ENCODE data around the gene FLYWCH2. TPM values are rescaled to one million over a fixed set of nuclear protein-coding genes. Genes with fewer than 3 reads are reported as not detected.
"Not testable (repeated sequence)": the region's sequence is repeated elsewhere in the genome, so short reads cannot be mapped to it uniquely, and the experiment has no call there.

FLYWCH2 gene
- total and polyA plus RNA-seq, 12 donors, result 18.1 to 65.7 (median 22.3) TPM

DNA sequence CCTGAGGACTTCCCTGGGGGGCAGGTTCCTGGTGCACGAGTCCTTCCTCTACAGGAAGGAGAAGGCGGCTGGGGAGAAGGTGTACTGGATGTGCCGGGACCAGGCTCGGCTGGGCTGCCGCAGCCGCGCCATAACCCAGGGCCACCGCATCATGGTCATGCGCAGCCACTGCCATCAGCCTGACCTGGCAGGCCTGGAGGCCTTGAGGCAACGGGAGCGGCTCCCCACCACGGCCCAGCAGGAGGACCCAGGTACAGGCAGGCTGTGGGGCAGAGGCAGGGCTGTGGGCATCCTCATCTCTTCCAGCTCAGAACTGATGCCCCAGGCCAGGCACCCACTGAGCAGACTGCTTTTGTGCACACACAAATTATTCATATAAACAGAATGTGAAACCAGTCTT lies 55.2 kb downstream of the FLYWCH2 start:
- TF ChIP-seq, protein P1, sequence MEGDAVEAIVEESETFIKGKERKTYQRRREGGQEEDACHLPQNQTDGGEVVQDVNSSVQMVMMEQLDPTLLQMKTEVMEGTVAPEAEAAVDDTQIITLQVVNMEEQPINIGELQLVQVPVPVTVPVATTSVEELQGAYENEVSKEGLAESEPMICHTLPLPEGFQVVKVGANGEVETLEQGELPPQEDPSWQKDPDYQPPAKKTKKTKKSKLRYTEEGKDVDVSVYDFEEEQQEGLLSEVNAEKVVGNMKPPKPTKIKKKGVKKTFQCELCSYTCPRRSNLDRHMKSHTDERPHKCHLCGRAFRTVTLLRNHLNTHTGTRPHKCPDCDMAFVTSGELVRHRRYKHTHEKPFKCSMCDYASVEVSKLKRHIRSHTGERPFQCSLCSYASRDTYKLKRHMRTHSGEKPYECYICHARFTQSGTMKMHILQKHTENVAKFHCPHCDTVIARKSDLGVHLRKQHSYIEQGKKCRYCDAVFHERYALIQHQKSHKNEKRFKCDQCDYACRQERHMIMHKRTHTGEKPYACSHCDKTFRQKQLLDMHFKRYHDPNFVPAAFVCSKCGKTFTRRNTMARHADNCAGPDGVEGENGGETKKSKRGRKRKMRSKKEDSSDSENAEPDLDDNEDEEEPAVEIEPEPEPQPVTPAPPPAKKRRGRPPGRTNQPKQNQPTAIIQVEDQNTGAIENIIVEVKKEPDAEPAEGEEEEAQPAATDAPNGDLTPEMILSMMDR (IDR thresholded peaks at IDR 0.05), result no peak
- H3K4me1 ChIP-seq, result no peaks in the 10 kb centered on the region
- H3K4me3 ChIP-seq, result no peak overlapping the region
- H3K27me3 ChIP-seq, result no peaks in the 10 kb centered on the region
- intact Hi-C loops (cut with DNase I), result no loop called here
- H3K36me3 ChIP-seq, result peaks cover 0 to 100% (median 67%) of the 10 kb centered on the region in 9 donors
- 91 to 94% methylated on average over 12 of the region's 12 CpGs for WGBS, 2 donors
- ATAC-seq (no peak), DNase-seq (no peak)
- H3K27ac ChIP-seq, result no peak overlapping the region
- no peaks in the 10 kb centered on the region for H3K9me3 ChIP-seq

DNA sequence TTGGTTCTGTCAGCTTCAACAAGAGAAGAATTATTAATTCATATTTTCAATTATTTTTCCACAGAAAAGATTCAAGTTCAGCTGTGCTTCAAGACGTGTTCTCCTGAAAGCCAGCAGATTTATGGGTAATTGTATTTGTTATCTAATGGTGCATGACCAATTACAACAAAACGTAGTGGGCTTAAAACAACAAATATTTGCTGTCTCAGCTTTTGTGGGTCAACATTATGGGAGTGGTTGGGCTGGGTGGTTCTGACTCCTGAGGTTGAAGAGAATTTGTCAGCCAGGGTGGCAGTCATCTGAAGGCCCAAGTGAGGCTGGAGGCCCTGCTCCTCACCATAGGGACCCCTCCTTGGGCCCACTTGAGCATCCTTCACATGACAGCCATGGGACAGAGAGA lies 57.0 kb downstream of the FLYWCH2 start:
- no peak for DNase-seq
- Histone ChIP-seq H3K4me1 (no peaks in the 10 kb centered on the region), H3K4me3 (no peak overlapping the region), H3K9me3 (no peaks in the 10 kb centered on the region), H3K27me3 (no peaks in the 10 kb centered on the region), H3K27ac (no peak overlapping the region), H3K36me3 (peaks cover 0 to 99% (median 61%) of the 10 kb centered on the region in 9 donors)
- WGBS, 2 donors, result 90 to 94% methylated on average over 2 of the region's 2 CpGs
- ATAC-seq, result no peak
- intact Hi-C loops (cut with DNase I), result no loop called here
- TF ChIP-seq, protein P1 (IDR thresholded peaks at IDR 0.05), result no peak

DNA sequence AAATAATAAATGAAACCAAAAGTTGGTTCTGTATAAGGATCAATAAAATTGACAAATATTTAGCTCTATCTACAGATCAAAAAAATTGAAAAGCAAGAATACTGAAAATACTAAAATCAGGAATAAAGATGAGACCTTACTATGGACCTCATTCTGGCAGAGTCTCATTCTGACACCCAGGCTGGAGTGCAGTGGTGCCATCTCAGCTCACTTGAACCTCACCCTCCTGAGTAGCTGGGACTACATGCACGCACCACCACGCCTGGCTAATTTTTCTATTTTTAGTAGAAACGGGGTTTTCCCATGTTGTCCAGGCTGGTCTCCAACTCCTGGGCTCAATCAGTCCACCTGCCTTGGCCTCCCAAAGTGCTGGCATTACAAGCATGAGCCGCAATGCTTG lies 59.0 kb downstream of the FLYWCH2 start:
- Histone ChIP-seq H3K9me3 (no peaks in the 10 kb centered on the region), H3K4me3 (no peak overlapping the region), H3K36me3 (peaks cover 0 to 94% (median 51%) of the 10 kb centered on the region in 9 donors), H3K27me3 (no peaks in the 10 kb centered on the region), H3K4me1 (no peaks in the 10 kb centered on the region), H3K27ac (no peak overlapping the region)
- 72 to 74% methylated on average over 4 of the region's 4 CpGs for WGBS, 2 donors
- ATAC-seq (no peak), DNase-seq (no peak)
- intact Hi-C loops (cut with DNase I), result no loop called here
- TF ChIP-seq, protein P1 (IDR thresholded peaks at IDR 0.05), result no peak

DNA sequence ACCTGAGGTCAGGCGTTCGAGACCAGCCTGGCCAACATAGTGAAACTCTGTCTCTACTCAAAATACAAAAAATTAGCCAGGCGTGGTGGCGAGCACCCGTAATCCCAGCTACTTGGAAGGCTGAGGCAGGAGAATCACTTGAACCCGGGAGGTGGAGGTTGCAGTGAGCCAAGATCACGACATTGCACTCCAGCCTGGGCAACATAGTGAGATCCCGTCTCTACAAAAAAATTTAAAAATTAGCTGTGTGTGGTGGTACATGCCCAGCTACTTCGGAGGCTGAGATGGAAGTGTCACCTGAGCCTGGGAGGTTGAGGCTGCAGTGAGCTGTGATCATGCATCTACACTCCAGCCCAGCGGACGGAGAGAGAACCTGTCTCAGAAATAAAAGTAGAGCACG lies 60.7 kb downstream of the FLYWCH2 start:
- H3K27me3 ChIP-seq; intact Hi-C loops (cut with DNase I); H3K9me3 ChIP-seq; H3K27ac ChIP-seq; DNase-seq; ATAC-seq; H3K4me1 ChIP-seq; H3K4me3 ChIP-seq: not testable (repeated sequence)
- peaks cover 0 to 91% (median 39%) of the 10 kb centered on the region in 9 donors for H3K36me3 ChIP-seq
- WGBS, 2 donors, result 89 to 90% methylated on average over 12 of the region's 12 CpGs

DNA sequence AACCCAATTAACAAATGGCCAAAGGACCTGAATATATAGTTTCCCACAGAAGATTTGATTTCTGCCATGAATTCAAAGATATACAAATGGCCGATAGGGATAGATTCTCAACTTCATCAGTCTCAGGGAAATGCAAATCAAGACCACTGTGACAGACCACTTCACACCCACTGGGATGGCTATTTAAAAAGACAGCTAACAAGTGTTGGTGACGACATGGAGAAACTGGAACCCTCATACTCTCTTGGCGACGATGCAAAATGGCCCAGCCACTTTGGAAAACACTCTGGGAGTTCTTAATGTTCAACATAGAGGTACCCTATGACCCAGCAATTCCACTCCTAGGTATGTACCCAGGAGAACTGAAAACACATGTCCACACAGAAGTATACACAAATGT lies 63.6 kb downstream of the FLYWCH2 start:
- H3K27me3 ChIP-seq, result no peaks in the 10 kb centered on the region
- ATAC-seq (no peak), DNase-seq (no peak)
- intact Hi-C loops (cut with DNase I), result no loop called here
- no peaks in the 10 kb centered on the region for H3K9me3 ChIP-seq
- no peak overlapping the region for H3K27ac ChIP-seq
- WGBS, 2 donors, result 96 to 97% methylated on average over 4 of the region's 4 CpGs
- H3K4me1 ChIP-seq, result no peaks in the 10 kb centered on the region
- TF ChIP-seq, protein P1 (IDR thresholded peaks at IDR 0.05), result no peak
- H3K36me3 ChIP-seq, result peaks cover 0 to 79% (median 20%) of the 10 kb centered on the region in 9 donors
- H3K4me3 ChIP-seq, result no peak overlapping the region

Other genes starting within 250 kb of the FLYWCH2 start
- 10 to 100 TPM in 6 of 10 donors, 1 to 10 TPM in 4; 8.5 to 22.4 (median 11.7) TPM for gene KCTD5, start 200.7 kb upstream of the FLYWCH2 start, total RNA-seq
- 10 to 100 TPM in 1 of 2 donors, 1 to 10 TPM in 1; 8.7 to 11.7 TPM for gene KCTD5, start 200.7 kb upstream of the FLYWCH2 start, polyA plus RNA-seq
- under 1 TPM in 9 of 10 donors, not detected in 1; 0.11 to 0.75 (median 0.40) TPM for gene PRSS27, start 163.0 kb upstream of the FLYWCH2 start, total RNA-seq
- under 1 TPM; 0.46 to 0.66 TPM for gene PRSS27, start 163.0 kb upstream of the FLYWCH2 start, polyA plus RNA-seq
- 100 to 1,000 TPM; 228 to 392 (median 261) TPM for gene SRRM2, start 130.6 kb upstream of the FLYWCH2 start, total RNA-seq
- gene SRRM2, start 130.6 kb upstream of the FLYWCH2 start, polyA plus RNA-seq, result 1,000 to 10,000 TPM in 1 of 2 donors, 100 to 1,000 TPM in 1; 182 to 1,328 TPM
- gene ELOB, start 105.9 kb upstream of the FLYWCH2 start, total RNA-seq, result 100 to 1,000 TPM; 248 to 373 (median 323) TPM
- gene ELOB, start 105.9 kb upstream of the FLYWCH2 start, polyA plus RNA-seq, result 1,000 to 10,000 TPM in 1 of 2 donors, 100 to 1,000 TPM in 1; 511 to 1,196 TPM
- under 1 TPM in 1 of 10 donors, not detected in 9; 0.60 TPM for gene PRSS33, start 95.7 kb upstream of the FLYWCH2 start, total RNA-seq
- not detected for gene PRSS33, start 95.7 kb upstream of the FLYWCH2 start, polyA plus RNA-seq
- gene PRSS41, start 84.7 kb upstream of the FLYWCH2 start, total RNA-seq, result not detected
- gene PRSS41, start 84.7 kb upstream of the FLYWCH2 start, polyA plus RNA-seq, result not detected
- under 1 TPM in 1 of 10 donors, not detected in 9; 0.20 TPM for gene PRSS21, start 66.0 kb upstream of the FLYWCH2 start, total RNA-seq
- not detected for gene PRSS21, start 66.0 kb upstream of the FLYWCH2 start, polyA plus RNA-seq
- under 1 TPM in 2 of 10 donors, not detected in 8; 0.44 to 0.88 TPM for gene ZG16B, start 52.9 kb upstream of the FLYWCH2 start, total RNA-seq
- under 1 TPM in 1 of 2 donors, not detected in 1; 0.07 TPM for gene ZG16B, start 52.9 kb upstream of the FLYWCH2 start, polyA plus RNA-seq
- gene PRSS22, start 25.0 kb upstream of the FLYWCH2 start, total RNA-seq, result under 1 TPM in 1 of 10 donors, not detected in 9; 0.21 TPM
- gene PRSS22, start 25.0 kb upstream of the FLYWCH2 start, polyA plus RNA-seq, result not detected
- 10 to 100 TPM; 27.1 to 42.3 (median 32.8) TPM for gene FLYWCH1, start 28.7 kb downstream of the FLYWCH2 start, total RNA-seq
- 10 to 100 TPM; 22.1 to 41.0 TPM for gene FLYWCH1, start 28.7 kb downstream of the FLYWCH2 start, polyA plus RNA-seq
- not detected for gene KREMEN2, start 81.1 kb downstream of the FLYWCH2 start, total RNA-seq
- gene KREMEN2, start 81.1 kb downstream of the FLYWCH2 start, polyA plus RNA-seq, result not detected
- 10 to 100 TPM in 1 of 10 donors, 1 to 10 TPM in 9; 3.7 to 13.8 (median 6.5) TPM for gene PAQR4, start 86.1 kb downstream of the FLYWCH2 start, total RNA-seq
- 10 to 100 TPM in 1 of 2 donors, 1 to 10 TPM in 1; 8.2 to 17.9 TPM for gene PAQR4, start 86.1 kb downstream of the FLYWCH2 start, polyA plus RNA-seq
- gene PKMYT1, start 97.2 kb downstream of the FLYWCH2 start, total RNA-seq, result 1 to 10 TPM in 2 of 10 donors, under 1 TPM in 7, not detected in 1; 0.34 to 4.2 (median 0.66) TPM
- gene PKMYT1, start 97.2 kb downstream of the FLYWCH2 start, polyA plus RNA-seq, result 1 to 10 TPM; 1.4 to 3.7 TPM
- 1 to 10 TPM in 3 of 10 donors, under 1 TPM in 7; 0.19 to 1.5 (median 0.79) TPM for gene CLDN9, start 129.7 kb downstream of the FLYWCH2 start, total RNA-seq
- gene CLDN9, start 129.7 kb downstream of the FLYWCH2 start, polyA plus RNA-seq, result 1 to 10 TPM; 1.0 to 3.2 TPM
- gene CLDN6, start 135.0 kb downstream of the FLYWCH2 start, total RNA-seq, result under 1 TPM in 1 of 10 donors, not detected in 9; 0.28 TPM
- gene CLDN6, start 135.0 kb downstream of the FLYWCH2 start, polyA plus RNA-seq, result under 1 TPM in 1 of 2 donors, not detected in 1; 0.03 TPM
- gene TNFRSF12A, start 137.2 kb downstream of the FLYWCH2 start, total RNA-seq, result 100 to 1,000 TPM in 4 of 10 donors, 10 to 100 TPM in 6; 28.0 to 319 (median 92.3) TPM
- 100 to 1,000 TPM; 215 to 740 TPM for gene TNFRSF12A, start 137.2 kb downstream of the FLYWCH2 start, polyA plus RNA-seq
- gene HCFC1R1, start 140.7 kb downstream of the FLYWCH2 start, total RNA-seq, result 10 to 100 TPM; 41.8 to 62.8 (median 55.8) TPM
- 100 to 1,000 TPM in 1 of 2 donors, 10 to 100 TPM in 1; 71.8 to 370 TPM for gene HCFC1R1, start 140.7 kb downstream of the FLYWCH2 start, polyA plus RNA-seq
- 10 to 100 TPM in 7 of 10 donors, 1 to 10 TPM in 3; 7.0 to 12.5 (median 10.4) TPM for gene THOC6, start 140.8 kb downstream of the FLYWCH2 start, total RNA-seq
- 10 to 100 TPM; 22.5 to 40.3 TPM for gene THOC6, start 140.8 kb downstream of the FLYWCH2 start, polyA plus RNA-seq
- gene BICDL2, start 153.7 kb downstream of the FLYWCH2 start, total RNA-seq, result not detected
- under 1 TPM in 1 of 2 donors, not detected in 1; 0.04 TPM for gene BICDL2, start 153.7 kb downstream of the FLYWCH2 start, polyA plus RNA-seq
- gene MMP25, start 163.3 kb downstream of the FLYWCH2 start, total RNA-seq, result 1 to 10 TPM in 5 of 10 donors, under 1 TPM in 5; 0.26 to 3.9 (median 1.2) TPM
- under 1 TPM; 0.30 to 0.95 TPM for gene MMP25, start 163.3 kb downstream of the FLYWCH2 start, polyA plus RNA-seq
- 100 to 1,000 TPM in 1 of 10 donors, 10 to 100 TPM in 9; 23.4 to 204 (median 45.4) TPM for gene IL32, start 182.4 kb downstream of the FLYWCH2 start, total RNA-seq
- 100 to 1,000 TPM in 1 of 2 donors, 10 to 100 TPM in 1; 80.6 to 116 TPM for gene IL32, start 182.4 kb downstream of the FLYWCH2 start, polyA plus RNA-seq
- gene ZSCAN10, start 216.1 kb downstream of the FLYWCH2 start, total RNA-seq, result not detected
- gene ZSCAN10, start 216.1 kb downstream of the FLYWCH2 start, polyA plus RNA-seq, result under 1 TPM; 0.01 to 0.07 TPM
- 1 to 10 TPM; 5.8 to 9.0 (median 7.6) TPM for gene ZNF205, start 229.4 kb downstream of the FLYWCH2 start, total RNA-seq
- gene ZNF205, start 229.4 kb downstream of the FLYWCH2 start, polyA plus RNA-seq, result 10 to 100 TPM; 13.8 to 26.9 TPM